T47D (cell line): ENCODE data around the gene GCNT1.
A peak's percentile ranks its signal among the peaks of the same experiment; 100 is the strongest.

ENCODE experiments used
- DNase-seq, 2 experiments: peaks; one replicate each; pipeline versions ENCODE4 v3.0.0 to v3.0.0-alpha.2; 2011 to 2012; ENCODE audit warnings: low read depth in 1 of 2, low spot score in 1 of 2
- JUND ChIP-seq: IDR thresholded peaks from 2 replicates; pipeline ENCODE4 v1.6.1; 2012; ENCODE audit warnings: low read depth
- in situ Hi-C: cut with HindIII; loops from 2 replicates; pipeline ENCODE4 v1.10.0; 2016; ENCODE audit warnings: low sequenced_read_pairs, low pct_unique_long_range_greater_than_20kb

GCNT1 gene

DNA sequence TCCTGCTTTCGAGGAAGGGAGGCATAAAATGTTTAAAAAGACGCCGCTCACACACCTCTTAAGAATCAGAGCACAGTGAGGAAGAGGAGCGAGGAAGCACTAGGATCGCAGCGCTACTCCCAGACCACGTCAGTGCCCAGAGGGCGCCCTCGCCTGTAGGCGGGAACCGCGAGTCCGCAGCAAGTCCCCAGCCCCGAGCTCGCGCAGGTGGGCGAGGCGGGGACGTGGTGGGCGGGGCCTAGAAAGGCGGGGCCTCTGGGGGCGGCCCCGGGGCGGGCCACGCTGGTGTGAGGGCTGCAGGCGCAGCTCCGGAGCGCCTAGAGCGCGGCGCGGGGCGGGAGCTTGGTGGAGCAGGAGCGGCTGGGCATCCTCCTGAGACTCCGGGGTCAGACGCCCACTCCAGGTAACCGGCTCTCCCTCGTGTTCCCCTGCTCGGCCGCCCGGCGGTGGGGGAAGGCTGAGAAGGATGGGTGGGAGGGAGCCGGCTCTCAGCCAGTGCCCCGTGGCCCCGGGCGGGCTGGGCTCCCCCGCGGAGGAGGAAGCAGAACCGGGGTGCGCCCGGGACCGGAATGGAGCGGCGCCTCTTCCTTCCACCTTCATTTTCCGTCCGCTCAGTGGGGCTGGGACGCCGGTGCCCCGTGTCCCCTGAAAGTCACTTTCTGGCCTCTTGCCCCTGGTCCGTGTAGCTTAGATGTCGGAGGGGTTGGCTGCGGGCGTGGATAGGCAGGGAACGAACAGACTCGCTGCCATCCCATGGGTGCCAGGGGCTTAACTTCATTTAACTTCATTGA lies at the start of gene GCNT1:
Gene GCNT1 (plus strand): TSS at position 280 of the 791 bp plus-strand sequence. CDS start 43,200 bp downstream, outside the sequence.
- DNase-seq, result peak; percentile 66 to 80
- in situ Hi-C loops, result no loop called here
- no peak for TF ChIP-seq JUND

- no peak for TF ChIP-seq JUND
- in situ Hi-C loops, result no loop called here
- no peak for DNase-seq
Measured at GRCh38 chr9:76412638-76413037, 46.3 kb upstream of the GCNT1 start.

GRCh38 chr9:76413658-76414057 lies 45.3 kb upstream of the GCNT1 start:
- no peak for TF ChIP-seq JUND
- no peak for DNase-seq
- in situ Hi-C loops, result no loop called here

GRCh38 chr9:76414661-76415060 lies 44.3 kb upstream of the GCNT1 start:
- no peak for TF ChIP-seq JUND
- no peak for DNase-seq
- in situ Hi-C loops, result no loop called here

- in situ Hi-C loops, result no loop called here
- TF ChIP-seq JUND, result no peak
- DNase-seq, result no peak
Measured at GRCh38 chr9:76415154-76415553, 43.8 kb upstream of the GCNT1 start.

- TF ChIP-seq JUND, result no peak
- DNase-seq, result no peak
- in situ Hi-C loops, result no loop called here
Measured at GRCh38 chr9:76415731-76416130, 43.3 kb upstream of the GCNT1 start.

DNA sequence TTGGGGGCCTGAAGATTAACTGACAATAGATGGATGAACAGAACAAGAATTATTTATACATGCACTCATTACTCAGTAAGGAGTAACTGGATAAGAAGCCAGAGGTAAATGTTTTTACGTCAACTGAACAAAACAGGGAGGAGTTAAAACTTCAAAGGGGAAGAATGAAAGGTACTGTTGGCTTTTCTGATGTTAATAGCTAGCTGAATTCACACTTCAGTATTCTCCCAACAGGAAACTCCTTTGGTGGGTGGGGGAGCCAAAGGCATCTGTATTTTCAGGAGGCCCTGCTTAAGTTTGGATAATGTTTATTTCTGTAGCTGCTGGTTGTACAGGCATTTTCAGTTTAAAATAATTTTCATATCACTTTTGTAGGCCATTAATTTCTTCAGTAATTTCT lies 41.6 kb upstream of the GCNT1 start:
- no peak for TF ChIP-seq JUND
- DNase-seq, result no peak
- in situ Hi-C loops, result no loop called here

- DNase-seq, result peak; percentile 2 to 29
Measured at GRCh38 chr9:76419782-76420380, 39.1 kb upstream of the GCNT1 start.

DNA sequence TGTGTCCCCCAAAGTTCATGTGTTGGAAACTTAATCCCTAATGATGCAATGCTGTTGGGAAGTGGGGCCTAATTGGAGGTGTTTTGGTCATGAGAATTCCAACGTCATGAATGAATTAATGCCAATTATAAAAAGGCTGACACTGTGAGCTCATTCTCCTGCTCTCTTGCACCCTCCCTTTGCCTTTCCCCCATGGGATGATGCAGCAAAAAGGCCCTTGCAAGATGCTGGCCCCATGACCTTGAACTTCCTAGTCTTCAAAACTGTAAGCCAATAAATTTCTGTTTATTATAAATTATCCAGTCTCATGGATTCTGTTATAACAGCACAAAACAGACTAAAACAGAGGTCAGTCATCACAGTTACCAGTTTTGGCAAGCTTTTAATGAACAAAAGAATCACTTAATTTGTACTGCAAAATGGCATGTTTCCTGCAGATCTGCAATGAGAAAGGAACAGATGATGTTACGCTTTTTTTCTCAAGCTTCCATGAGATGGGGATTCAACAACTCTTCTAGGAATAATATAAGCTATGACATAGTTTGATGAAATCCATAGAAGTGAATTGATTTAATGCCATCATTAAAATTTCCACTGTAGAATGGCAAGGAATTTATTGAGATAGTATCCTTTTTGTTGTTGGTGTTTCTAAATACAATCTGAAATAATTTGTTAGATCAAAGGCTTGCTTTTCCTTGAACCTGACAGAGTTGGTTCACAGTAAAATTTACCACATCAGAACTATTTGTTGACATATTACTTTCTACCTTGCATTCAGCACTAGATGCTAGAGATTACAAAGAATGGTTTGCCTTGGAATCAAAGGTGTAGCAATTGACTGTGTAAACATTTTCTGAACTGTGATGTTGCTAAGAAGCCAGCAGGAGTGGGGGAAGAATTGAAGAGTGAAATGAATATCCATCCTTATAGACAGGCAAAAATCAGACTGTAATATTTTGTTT lies 35.5 kb upstream of the GCNT1 start:
- DNase-seq, result peak in 1 of 2 experiments; percentile 33
- TF ChIP-seq JUND, result no peak
- in situ Hi-C loops, result no loop called here

More at GRCh38 chr9:76419782-76420380, 39.1 kb upstream of the GCNT1 start:
- no peak for TF ChIP-seq JUND
- in situ Hi-C loops, result no loop called here

DNA sequence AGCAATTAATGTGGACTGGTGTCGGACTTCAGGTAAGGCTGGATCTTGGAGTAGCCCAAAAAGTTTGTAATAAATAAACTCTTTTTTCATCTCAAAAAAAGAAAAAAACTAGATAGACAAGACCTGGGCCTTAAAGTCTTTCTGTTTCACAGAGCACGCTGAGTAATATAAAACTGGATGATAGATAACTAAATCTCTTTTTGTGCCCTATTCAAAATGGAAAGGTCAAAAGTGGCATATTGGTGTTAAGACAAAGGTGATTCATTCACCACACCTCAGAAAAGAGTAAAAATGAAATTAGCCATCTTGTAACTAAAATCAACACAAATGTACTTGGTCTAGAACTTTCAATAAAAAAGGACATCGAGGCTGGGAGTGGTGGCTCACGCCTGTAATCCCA lies 34.5 kb upstream of the GCNT1 start:
- TF ChIP-seq JUND, result no peak
- in situ Hi-C loops, result no loop called here
- DNase-seq, result no peak

GRCh38 chr9:76425677-76426453 lies 33.1 kb upstream of the GCNT1 start:
- TF ChIP-seq JUND, result no peak
- DNase-seq, result no peak
- in situ Hi-C loops, result no loop called here
